ENCODE measurements around the gene WNK2.

GRCh38 chr9:93231716-93232115 lies 47.8 kb downstream of the WNK2 start:
- TF ChIP-seq CTCF (conservative IDR thresholded peaks at IDR 0.05), result no peak
- TF ChIP-seq ZFX (IDR thresholded peaks at IDR 0.05), result no peak

Data from C4-2B (cell line).